SK-N-DZ (cell line): ENCODE results near the gene GTSF1L. TPM values are rescaled to one million over a fixed set of nuclear protein-coding genes. Genes with fewer than 3 reads are reported as not detected.
"Not testable (repeated sequence)": the region's sequence is repeated elsewhere in the genome, so short reads cannot be mapped to it uniquely, and the experiment has no call there.

ENCODE experiments used
- DNase-seq: peaks from one replicate; pipeline ENCODE4 v3.0.0-alpha.2; 2015; ENCODE audit warnings: low spot score
- polyA plus RNA-seq, 2 experiments: library from polyadenylated mRNA; depleted of rRNA; stranded (reverse); fragments of >200 nt; gene quantifications; 2 replicates each; pipeline ENCODE4 v1.2.3, GENCODE V29; 2014

Gene GTSF1L
- not detected in 2 replicates for polyA plus RNA-seq (2014; cell fraction: cytosol; rRNA removed)
- polyA plus RNA-seq (2014; cell fraction: nucleus; rRNA removed): not detected in 2 replicates

- DNase-seq: no peak
Measured at GRCh38 chr20:43726811-43727338, at the start of gene GTSF1L. TSS of gene GTSF1L (minus strand) at chr20:43727002. CDS start at chr20:43726694, 308 bp downstream.

GRCh38 chr20:43774754-43775153 lies 48.0 kb upstream of the GTSF1L start:
- DNase-seq: no peak

GRCh38 chr20:43771503-43772190 lies 44.8 kb upstream of the GTSF1L start:
- DNase-seq: no peak

- no peak for DNase-seq
Measured at GRCh38 chr20:43770342-43770741, 43.5 kb upstream of the GTSF1L start.

GRCh38 chr20:43767686-43768474 lies 41.1 kb upstream of the GTSF1L start:
- no peak for DNase-seq

GRCh38 chr20:43766917-43767316 lies 40.1 kb upstream of the GTSF1L start:
- DNase-seq: no peak

- no peak for DNase-seq
Measured at GRCh38 chr20:43766385-43766784, 39.6 kb upstream of the GTSF1L start.

GRCh38 chr20:43765916-43766315 lies 39.1 kb upstream of the GTSF1L start:
- DNase-seq: no peak

GRCh38 chr20:43762911-43763310 lies 36.1 kb upstream of the GTSF1L start:
- DNase-seq: no peak

- no peak for DNase-seq
Measured at GRCh38 chr20:43761386-43762340, 34.9 kb upstream of the GTSF1L start.

GRCh38 chr20:43757888-43758287 lies 31.1 kb upstream of the GTSF1L start:
- not testable (repeated sequence) for DNase-seq

- DNase-seq: no peak
Measured at GRCh38 chr20:43755851-43756250, 29.0 kb upstream of the GTSF1L start.

GRCh38 chr20:43755390-43755789 lies 28.6 kb upstream of the GTSF1L start:
- no peak for DNase-seq

GRCh38 chr20:43752561-43753301 lies 25.9 kb upstream of the GTSF1L start:
- no peak for DNase-seq

GRCh38 chr20:43752051-43752360 lies 25.2 kb upstream of the GTSF1L start:
- no peak for DNase-seq

GRCh38 chr20:43751167-43752050 lies 24.6 kb upstream of the GTSF1L start:
- DNase-seq: no peak

GRCh38 chr20:43750774-43751166 lies 24.0 kb upstream of the GTSF1L start:
- DNase-seq: no peak

GRCh38 chr20:43749734-43750294 lies 23.0 kb upstream of the GTSF1L start:
- DNase-seq: peak; percentile 63

- no peak for DNase-seq
Measured at GRCh38 chr20:43748274-43748673, 21.5 kb upstream of the GTSF1L start.
